GM21390 (cell line): Measurements from ENCODE around the gene CDH3.

Experiments used
- ATAC-seq: cut with Tn5 transposase; IDR thresholded peaks from one replicate; pipeline ENCODE4 v1.9.1; 2021; ENCODE audit not compliant: unreplicated experiment

CDH3 gene

DNA sequence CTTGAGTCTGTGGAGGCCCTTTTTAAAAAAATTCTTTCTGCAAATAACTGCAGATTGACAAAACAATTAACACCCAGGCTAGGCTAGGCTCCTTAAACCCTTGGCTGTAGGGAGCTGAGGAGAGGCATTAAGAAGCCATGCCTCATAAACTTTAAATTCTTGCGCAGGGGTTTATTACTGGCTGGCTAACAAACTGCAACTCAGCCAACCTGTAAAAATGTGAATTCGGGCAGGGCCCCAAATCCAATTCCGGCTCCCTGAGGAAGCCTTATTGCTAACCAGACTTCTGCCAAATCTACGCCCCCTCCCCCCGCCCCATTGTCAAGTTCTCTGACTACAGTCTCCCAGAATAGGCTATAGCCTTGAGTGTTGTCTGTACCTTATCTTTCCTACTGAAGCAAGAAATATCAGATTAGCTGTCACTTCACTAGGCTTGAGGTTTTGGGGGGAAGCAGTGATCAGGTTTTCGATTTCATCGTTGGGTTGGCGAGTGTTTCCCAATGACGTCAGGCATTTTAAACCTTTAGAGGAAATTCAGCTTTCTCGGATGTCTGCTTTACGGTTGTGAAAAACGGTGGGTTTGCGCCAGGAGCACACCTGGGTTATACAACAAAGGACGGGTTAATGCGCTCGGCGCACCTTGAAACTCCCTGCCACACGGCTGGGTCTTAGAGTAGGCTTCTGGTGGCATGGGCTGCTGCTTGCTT is 2.0 kb downstream of the CDH3 start:
- ATAC-seq: no peak

DNA sequence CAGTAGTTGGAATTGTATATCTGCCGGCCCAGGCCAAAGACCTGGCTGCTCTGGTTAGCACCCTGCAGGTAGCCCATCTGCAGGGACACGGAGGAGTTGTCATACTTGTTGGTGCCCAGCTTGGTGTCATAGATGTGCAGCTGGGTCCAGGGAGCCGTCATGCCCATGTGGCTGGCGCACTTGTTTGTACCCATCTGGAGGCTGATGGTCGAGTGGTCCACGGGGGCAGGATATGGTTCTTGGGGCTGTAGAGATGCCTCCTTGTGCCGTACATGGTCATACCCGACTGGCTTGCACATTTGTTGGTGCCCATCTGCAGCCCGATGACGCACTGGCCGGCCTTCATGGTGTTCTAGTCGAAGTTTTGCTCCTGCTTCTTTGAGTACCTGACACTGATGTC is 6.0 kb downstream of the CDH3 start:
- no peak for ATAC-seq

DNA sequence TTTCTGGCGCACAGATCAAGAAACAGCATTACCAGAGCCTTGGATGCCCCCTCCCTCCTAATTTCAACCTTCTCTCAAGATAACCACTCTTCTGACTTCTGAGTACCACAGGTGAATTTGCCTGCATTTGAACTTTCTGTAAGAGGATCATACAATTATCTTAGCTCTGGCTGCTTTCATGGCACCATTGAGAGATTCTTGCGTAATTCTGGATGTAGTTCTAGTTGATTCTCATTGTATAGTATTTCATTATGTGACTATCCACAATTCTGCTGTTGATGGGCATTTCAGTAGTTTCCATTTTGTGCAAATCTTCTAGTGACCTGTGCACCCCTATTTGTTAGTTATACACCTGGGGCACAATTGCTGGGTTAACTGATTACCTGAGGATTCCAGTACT is 7.5 kb downstream of the CDH3 start:
- no peak for ATAC-seq

DNA sequence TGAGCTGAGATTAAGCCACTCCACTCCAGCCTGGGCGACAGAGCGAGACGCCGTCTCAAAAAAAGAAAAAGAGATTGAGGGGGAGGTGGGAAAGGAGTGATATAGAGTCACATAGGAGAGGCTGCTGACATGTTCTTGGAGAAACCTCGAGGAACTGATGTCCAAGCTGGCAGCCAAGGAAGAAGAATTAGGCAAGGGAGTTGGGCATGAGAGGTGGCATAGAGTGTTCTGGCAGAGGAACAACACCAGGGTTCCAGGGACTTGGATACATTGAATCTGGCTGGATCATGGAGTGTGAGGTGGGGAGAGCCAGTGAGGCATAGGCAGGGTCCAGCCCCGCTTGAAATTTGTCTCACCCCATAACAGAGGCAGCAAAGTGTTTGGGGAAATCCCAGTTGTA is 10.7 kb downstream of the CDH3 start:
- ATAC-seq: no peak

DNA sequence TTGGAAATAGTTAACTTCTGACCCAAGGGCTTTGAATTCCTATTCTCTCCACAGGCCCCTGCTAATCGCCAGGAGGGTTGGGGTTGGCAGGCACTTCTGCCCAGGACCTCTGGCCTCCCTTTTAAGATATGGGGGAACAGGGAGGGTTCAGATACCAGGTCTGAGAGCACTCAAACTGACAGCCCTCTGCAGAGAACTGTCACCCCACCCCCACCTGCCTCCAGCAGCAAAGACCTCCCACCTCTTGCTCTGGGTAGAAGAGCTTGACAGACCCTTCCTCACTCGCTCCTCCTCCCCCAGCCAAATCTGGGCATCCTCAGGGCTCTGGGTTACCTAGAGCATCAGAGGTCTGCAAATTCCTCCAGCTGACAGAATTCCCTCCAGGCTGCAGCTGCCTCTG is 11.6 kb downstream of the CDH3 start:
- ATAC-seq: no peak

DNA sequence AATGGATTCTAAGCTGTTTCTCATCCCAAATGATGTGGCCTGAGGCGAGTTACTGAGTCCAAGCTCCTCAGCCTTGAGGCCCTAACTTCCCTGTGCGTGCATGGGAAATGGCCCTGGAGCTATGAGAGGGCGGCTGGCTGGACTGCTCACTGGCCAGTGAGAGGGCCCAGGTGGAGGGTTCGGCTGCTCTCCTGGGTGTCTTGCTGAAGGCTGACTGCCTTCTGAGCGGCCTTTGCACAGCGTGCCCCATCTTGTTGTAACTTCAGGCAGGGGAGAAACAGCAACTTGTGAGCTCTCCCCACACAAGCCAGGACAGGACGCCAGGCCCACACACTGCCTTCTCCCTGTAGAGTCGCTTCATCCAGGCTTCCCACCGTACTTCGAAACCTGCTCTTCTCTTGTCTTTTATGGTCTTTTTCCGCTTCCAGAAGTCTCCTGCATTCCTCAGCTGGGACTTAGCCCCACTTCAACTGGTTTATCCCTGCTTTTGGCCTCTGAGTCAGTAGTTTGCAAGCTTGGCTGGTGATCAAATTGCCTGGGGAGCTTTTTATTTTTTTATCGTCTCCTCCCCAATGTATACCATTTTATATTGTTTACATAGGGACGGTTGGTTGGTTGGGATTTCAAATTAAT is 13.3 kb downstream of the CDH3 start:
- no peak for ATAC-seq

DNA sequence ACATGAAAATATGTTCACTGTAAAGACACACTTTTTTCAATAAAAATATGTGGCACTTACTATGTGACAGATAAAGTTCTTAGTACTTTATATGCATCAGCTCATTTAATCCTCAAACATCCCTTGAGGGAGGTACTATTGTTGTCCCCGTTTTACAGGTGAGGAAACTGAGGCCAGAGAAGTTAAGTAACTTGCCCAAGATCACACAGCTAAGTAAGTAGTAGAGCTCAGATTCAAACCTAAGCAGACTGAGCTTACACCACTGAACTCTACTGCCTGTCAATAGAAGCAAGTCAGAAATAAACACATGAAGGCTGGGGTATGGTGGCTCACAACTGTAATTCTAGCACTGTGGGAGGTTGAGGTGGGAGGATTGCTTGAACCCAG is 13.9 kb downstream of the CDH3 start:
- ATAC-seq: no peak

DNA sequence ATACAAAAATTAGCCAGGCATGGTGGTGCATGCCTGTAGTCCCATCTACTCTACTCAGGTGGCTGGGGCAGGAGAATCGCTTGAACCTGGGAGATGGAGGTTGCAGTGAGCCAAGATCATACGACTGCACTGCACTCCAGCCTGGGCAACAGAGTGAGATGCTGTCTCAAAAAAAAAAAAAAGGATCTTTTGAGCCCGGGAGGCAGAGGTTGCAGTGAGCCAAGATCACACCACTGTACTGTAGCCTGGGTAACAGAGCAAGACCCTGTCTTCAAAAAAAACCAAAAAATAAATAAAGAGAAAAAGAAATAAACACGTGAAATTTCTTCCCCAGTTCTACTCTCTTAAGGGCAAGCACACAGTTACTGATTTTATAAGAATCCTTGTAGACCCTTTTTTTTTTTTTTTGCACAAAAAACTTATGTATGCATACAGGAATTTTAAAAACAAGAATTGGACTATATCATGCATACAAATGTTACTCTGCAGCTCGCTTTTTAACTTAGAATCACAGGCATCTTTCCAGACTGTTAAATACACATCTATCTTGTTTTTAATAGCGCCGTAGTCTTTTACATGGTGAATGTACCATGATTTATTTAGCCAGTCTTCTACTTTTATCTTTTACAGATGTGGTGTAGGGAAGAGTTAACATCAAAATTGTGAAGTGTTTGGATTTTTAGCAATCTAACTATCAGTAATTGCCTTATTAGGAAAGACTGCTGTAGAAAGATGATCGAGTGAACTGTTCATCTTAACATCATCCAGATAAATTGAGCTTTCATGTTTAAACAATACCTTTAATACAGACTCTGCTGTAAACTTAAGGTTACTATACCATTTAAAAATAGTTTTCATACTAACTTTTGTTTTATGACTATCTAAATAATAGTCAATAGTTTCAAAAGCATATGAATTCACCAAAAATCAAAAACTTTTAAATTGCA is 14.6 kb downstream of the CDH3 start:
- ATAC-seq: no peak

DNA sequence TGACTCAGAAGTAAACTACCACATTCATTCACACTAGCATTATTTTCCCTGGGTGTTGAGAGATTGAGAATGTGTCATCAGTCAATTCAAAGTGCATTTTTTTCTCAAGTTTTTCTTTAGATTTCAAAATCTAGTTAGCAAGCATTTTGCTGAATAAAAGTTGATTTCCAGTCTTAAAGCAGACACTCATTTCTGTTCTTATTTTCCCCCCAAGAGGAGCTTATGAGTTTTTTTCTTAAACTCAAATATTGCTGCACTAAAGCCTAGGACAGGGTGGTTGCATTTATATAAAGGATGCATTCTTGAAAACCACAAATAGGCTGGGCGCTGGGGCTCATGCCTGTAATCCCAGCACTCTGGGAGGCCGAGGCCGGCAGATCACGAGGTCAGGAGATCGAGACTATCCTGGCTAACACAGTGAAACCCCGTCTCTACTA is 15.3 kb downstream of the CDH3 start:
- no peak for ATAC-seq

DNA sequence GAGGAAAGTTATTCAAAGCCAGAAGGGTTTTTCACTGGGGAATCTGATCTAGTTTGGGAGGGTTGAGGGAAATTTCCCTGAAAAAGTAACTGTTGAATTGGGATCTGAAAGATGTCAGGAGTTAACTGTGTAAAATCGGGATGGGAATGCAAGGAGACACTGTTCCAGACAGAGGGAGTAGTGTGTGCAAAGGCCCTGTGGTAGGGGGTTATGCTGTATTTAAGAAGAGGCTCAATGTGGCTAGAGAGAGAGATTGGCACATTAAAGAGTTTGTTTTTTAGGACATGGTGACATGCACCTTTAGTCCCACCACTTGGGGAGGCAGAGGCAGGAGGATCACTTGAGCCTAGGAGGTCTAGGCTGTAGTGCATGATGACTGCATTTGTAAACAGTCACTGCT is 16.9 kb downstream of the CDH3 start:
- ATAC-seq: no peak

DNA sequence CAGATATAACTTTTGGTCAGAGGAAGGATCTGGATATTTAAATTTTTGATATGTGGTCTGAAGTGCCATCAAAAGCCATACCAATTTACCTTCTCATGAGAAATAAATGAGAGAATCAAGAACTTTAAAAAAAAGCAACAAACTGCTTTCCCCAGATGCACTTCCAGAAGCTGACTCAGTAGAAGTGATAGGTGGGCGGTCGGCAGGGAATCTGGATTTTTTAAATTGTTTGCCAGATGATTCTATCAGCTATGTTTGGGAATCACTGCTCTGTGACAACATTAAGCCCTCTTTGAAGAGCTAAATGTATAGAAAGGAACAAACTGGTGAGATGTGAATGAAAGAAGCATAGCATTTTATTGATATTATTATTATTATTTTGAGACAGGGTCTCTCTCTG is 19.2 kb downstream of the CDH3 start:
- no peak for ATAC-seq

DNA sequence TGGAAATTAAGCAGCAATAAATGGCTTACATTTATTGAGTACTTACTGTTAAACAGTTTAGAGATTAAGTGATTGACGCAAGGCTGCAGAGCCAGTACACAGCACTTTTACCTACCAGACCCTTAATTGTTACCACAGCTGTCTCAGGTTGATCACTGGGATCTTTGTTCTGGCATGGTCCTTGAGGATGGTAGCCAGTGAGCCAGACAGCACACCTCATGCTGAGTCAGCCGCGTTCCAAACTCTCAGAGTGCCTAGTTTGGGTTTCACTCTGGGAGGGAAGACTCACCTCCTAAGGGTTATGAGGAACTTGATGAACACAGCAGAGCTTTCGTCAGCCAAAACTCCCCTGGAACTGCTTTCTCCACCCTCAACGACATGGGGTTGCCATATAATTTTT is 20.4 kb downstream of the CDH3 start:
- no peak for ATAC-seq

DNA sequence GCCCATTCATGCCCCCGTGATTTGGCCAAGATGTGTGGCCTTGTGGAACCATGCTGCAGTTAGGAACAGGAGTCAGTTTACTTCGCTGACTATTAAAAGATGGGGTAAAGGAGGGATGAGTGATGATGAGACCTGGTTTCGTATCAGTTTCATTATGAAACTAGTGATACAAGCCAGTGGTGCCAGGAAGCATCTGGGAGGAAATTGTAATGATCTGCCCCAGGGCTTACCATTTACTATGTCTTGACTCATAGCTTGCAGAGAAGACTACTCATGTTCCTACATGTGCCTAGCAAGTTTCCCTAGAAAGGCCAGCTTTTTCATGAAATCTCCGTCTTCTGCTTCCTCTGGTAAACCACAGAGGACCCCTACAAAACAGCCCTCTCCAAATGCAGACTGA is 23.2 kb downstream of the CDH3 start:
- no peak for ATAC-seq

DNA sequence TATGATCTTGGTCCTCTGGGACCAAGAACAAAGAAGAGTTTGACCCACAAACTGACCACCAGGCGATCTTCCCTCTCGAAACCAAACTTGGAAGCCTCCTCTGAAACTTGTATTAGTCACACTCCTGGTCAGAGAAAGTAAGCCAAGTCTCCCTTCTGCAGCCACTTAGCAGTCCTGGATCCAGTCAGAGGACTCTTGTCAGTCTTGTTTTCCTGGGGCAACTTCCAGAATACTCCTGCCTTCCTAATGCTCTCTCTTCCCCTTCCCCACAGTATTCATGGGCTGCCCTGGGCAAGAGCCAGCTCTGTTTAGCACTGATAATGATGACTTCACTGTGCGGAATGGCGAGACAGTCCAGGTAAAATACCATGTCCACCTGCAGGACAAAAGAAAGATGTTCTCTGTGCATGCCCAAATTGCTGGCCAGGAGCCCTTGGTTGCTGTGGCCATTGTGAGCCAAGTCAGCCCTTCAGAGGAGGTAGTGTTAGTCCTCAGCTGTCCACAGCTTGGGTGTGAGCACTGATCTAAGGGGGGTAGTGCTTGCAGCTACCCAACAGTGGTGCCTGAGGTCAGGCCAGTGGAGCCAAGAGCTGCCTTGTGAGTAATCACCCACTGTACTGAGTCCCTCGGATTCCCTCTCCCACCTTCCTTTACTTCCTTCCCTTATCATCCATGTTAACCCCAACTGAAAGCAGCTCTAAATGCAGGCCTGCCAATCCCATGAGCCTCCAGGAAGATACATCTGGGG is 31.2 kb downstream of the CDH3 start:
- no peak for ATAC-seq

DNA sequence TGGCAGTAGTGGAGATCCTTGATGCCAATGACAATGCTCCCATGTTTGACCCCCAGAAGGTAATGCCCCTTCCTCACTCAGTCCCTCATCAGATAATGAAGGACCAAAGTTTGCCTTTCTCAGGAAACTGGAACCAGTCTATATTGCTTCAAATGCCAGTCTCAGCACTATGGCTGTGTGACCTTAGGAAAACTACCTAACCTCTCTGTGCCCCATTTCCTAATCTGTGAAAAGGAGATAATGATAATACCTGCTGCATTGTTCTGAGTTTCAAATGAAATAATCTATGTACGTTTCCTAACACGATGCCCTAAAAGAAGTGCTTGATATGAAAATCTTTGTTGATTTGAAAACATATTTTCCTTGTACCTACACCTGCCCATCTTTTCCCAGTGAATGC is 35.9 kb downstream of the CDH3 start:
- ATAC-seq: no peak

DNA sequence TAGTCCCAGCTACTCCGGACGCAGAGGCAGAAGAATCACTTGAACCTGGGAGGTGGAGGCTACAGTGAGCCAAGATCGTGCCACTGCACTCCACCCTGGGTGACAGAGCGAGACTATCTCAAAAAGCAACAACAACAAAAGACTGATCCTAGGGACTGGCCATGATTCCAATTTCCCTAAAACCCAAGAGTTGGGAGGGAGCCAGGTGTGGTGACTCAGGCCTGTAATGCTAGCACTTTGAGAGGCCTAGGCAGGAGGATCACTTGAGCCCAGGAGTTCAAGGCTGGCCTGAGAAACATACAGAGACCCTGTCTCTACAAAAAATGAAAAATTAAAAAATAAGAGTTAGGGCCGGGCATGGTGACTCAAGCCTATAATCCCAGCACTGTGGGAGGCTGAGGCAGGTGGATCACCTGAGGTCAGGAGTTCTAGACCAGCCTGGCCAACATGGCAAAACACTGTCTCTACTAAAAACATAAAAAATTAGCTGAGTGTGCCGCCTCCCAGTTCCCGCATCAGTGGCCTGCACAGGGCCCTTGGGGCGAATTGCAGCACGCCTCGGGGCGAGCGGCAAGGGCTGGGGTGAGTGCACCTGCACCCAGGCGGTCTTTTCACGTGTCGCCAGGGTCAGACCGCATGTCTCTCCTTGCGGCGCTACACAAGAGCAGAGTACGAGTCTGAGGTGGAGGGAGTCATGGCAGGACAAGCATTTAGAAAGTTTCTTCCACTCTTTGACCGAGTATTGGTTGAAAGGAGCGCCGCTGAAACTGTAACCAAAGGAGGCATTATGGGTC is 40.8 kb downstream of the CDH3 start:
- ATAC-seq: no peak

DNA sequence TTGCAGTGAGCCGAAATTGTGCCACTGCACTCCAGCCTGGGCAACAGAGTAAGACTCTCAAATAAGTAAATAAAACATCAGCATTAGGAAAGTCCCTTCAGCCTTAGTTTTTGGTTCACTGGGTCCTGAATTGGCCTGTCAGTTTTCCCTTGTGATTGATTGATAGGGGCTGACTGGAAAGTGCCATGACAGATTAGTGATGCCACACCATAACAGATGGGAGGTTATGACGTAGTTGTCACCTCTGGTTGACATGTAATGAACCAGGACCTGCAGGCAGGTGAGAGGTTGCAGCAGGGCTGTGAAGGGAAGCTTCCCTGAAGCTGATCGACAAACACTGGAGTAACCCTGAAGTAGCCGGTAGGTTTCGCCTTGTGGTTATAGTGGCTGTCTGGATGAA is 41.8 kb downstream of the CDH3 start:
- no peak for ATAC-seq

DNA sequence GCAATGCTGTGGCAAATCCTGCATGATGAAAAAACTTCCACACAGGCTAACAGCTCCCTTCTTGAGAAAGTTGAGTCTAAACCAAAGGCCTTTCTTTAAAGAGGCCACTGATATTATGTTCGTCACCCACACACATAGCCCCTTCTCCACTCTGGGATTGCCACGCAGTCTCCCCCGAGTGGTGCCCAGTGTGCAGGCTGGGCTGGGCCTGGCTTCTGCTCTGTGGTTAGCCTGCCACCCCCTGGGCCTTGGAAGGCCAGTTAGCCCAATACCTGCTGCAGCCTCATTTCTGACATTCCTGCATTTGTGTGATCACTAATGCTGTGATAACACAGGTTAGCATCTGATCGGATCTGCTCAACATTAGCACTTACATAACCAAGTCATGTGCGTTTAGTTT is 44.8 kb downstream of the CDH3 start:
- ATAC-seq: no peak

DNA sequence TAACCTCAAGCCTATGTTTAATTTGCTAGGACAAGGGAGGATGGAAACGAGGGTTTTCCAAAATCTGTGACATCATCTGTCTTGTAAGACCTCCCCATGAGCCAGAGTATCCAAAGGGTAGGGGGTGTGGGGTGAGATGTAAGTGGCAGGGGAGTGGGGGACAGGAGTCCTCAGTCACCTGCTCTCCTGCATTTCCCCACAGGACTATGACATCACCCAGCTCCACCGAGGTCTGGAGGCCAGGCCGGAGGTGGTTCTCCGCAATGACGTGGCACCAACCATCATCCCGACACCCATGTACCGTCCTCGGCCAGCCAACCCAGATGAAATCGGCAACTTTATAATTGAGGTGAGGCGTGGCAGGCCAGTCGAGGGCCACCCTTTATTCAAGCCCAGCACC is 50.5 kb downstream of the CDH3 start:
- no peak for ATAC-seq

DNA sequence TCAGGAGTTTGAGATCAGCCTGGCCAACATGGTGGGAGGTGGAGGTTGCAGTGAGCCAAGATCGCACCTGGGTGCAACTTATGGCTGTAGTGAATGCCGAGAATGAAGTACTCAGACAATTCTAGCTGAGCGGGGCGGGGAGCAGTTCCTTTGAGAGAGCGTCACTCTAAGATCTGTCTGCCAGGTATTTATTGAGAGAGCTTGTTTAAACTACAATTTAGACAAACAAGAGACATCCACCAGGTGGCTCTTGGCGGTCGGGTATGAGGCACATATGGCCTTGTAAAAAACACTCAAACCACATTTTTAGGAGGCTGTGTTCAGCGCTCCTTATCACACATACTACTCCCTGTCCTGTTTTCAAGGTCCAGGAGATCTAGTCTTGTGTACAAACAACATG is 51.4 kb downstream of the CDH3 start:
- no peak for ATAC-seq
